Neural progenitor cell (in vitro differentiated cells): ENCODE results near the gene SLC23A2. TPM values are rescaled to one million over a fixed set of nuclear protein-coding genes. Genes with fewer than 3 reads are reported as not detected.

Experiments used
- DNase-seq: peaks from one replicate; pipeline ENCODE4 v3.0.0-alpha.2; 2016; ENCODE audit warnings: low spot score
- H2AFZ ChIP-seq: fragments of 200-600 bp; sonication (generic); replicated peaks from 2 replicates; pipeline ENCODE4 v1.6.1; 2016; ENCODE audit warnings: antibody characterized with exemption
- H3F3A ChIP-seq: fragments of 200-600 bp; sonication (generic); 2 replicates; pipeline ENCODE4 v1.6.1; 2016; ENCODE audit warnings: antibody characterized with exemption, low read depth
- H3K27ac ChIP-seq: fragments of 200-600 bp; sonication (generic); 2 replicates; pipeline ENCODE4 v1.5.1; 2016; ENCODE audit warnings: mild to moderate bottlenecking
- H3K27me3 ChIP-seq: fragments of 200-600 bp; sonication (generic); 2 replicates; pipeline ENCODE4 v1.6.1; 2016; ENCODE audit warnings: mild to moderate bottlenecking, moderate library complexity
- H3K36me3 ChIP-seq: fragments of 200-600 bp; sonication (generic); 2 replicates; pipeline ENCODE4 v1.5.1; 2016
- H3K4me1 ChIP-seq: fragments of 200-600 bp; sonication (generic); 2 replicates; pipeline ENCODE4 v1.6.1; 2016; ENCODE audit warnings: mixed run types
- H3K4me2 ChIP-seq: fragments of 200-600 bp; sonication (generic); 2 replicates; pipeline ENCODE4 v1.6.1; 2016
- H3K4me3 ChIP-seq: fragments of 200-600 bp; sonication (generic); 2 replicates; pipeline ENCODE4 v1.5.1; 2016
- H3K79me2 ChIP-seq: fragments of 200-600 bp; sonication (generic); 2 replicates; pipeline ENCODE4 v1.6.1; 2016; ENCODE audit warnings: low read depth
- H3K9ac ChIP-seq: fragments of 200-600 bp; sonication (generic); 2 replicates; pipeline ENCODE4 v1.6.1; 2016
- H3K9me3 ChIP-seq: fragments of 200-600 bp; sonication (generic); 2 replicates; pipeline ENCODE4 v1.5.1; 2016; ENCODE audit warnings: low read depth
- H4K20me1 ChIP-seq: fragments of 200-600 bp; sonication (generic); 2 replicates; pipeline ENCODE4 v1.6.1; 2016; ENCODE audit warnings: low read depth
- H3K27ac Mint-ChIP-seq: 3 replicates; pipeline ENCODE4 v1.8.0; 2021; ENCODE audit warnings: mixed read lengths
- H3K27me3 Mint-ChIP-seq: 2 replicates; pipeline ENCODE4 v1.8.0; 2022; ENCODE audit warnings: low read depth, mild to moderate bottlenecking, inconsistent platforms, moderate library complexity, mixed read lengths; ENCODE audit not compliant: insufficient read depth
- H3K36me3 Mint-ChIP-seq: 3 replicates; pipeline ENCODE4 v1.8.0; 2021; ENCODE audit warnings: mixed read lengths
- H3K4me1 Mint-ChIP-seq: 3 replicates; pipeline ENCODE4 v1.8.0; 2021; ENCODE audit warnings: mixed read lengths
- H3K4me3 Mint-ChIP-seq: 3 replicates; pipeline ENCODE4 v1.8.0; 2021; ENCODE audit warnings: mild to moderate bottlenecking, moderate library complexity, mixed read lengths
- H3K9me3 Mint-ChIP-seq: 3 replicates; pipeline ENCODE4 v1.8.0; 2020; ENCODE audit warnings: mixed read lengths
- EZH2 ChIP-seq: fragments of 200-600 bp; sonication (generic); IDR thresholded peaks from 2 replicates; pipeline ENCODE4 v1.6.1; 2017; ENCODE audit warnings: antibody characterized with exemption, mild to moderate bottlenecking, moderate library complexity
- EZH2phosphoT487 ChIP-seq: fragments of 200-600 bp; sonication (generic); IDR thresholded peaks from 2 replicates; pipeline ENCODE4 v1.6.1; 2017; ENCODE audit warnings: antibody characterized with exemption
- total RNA-seq: library from RNA; depleted of rRNA; stranded (reverse); fragments of >200 nt; gene quantifications from 2 replicates; pipeline ENCODE4 v1.2.3, GENCODE V29; 2015; ENCODE audit warnings: low replicate concordance
- TF ChIP-seq, protein P1 (sequence below): fragments of 200-600 bp; sonication (generic); IDR thresholded peaks from 2 replicates; pipeline ENCODE4 v1.5.1; 2017; ENCODE audit warnings: antibody characterized with exemption, mild to moderate bottlenecking

SLC23A2 gene
- total RNA-seq, 1 donor from 2014 or later, result 13.0 TPM

DNA sequence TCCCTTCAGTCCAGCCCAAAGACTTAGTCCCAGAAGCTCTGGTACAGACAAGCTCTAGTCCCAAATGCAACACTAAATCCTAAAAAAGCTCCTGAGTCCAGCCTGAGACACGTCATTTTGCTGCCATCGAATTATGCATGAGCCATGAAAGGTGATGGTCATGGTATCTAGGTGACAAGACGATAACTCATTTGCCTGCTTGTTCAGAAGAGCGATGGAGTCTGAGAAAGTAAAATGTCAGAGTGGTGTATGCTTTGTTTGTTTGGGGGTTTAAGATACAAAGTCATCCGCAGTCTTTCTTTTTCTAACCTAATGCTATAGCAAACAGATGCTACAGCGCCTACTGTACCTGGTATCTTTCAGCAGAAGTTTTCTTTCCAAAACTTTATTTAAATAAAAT is 54.7 kb downstream of the SLC23A2 start:
- no peak overlapping the region for H3K4me3 Mint-ChIP-seq
- H3K27me3 Mint-ChIP-seq, result peaks cover 2% of the 10 kb centered on the region
- H3K36me3 ChIP-seq, result no peaks in the 10 kb centered on the region
- no peaks in the 10 kb centered on the region for H4K20me1 ChIP-seq
- H3K27me3 ChIP-seq, result no peaks in the 10 kb centered on the region
- H3K9me3 ChIP-seq, result no peaks in the 10 kb centered on the region
- no peaks in the 10 kb centered on the region for H3K36me3 Mint-ChIP-seq
- no peak overlapping the region for H3K27ac Mint-ChIP-seq
- H3F3A ChIP-seq, result no peaks in the 10 kb centered on the region
- H3K4me2 ChIP-seq, result no peak overlapping the region
- H3K4me1 Mint-ChIP-seq, result peaks cover 46% of the 10 kb centered on the region
- no peak overlapping the region for H2AFZ ChIP-seq
- H3K4me3 ChIP-seq, result no peak overlapping the region
- H3K4me1 ChIP-seq, result no peaks in the 10 kb centered on the region
- no peak for DNase-seq
- no peak overlapping the region for H3K27ac ChIP-seq
- H3K9me3 Mint-ChIP-seq, result peaks cover 3% of the 10 kb centered on the region
- H3K9ac ChIP-seq, result no peak overlapping the region
- no peaks in the 10 kb centered on the region for H3K79me2 ChIP-seq
- no peak for TF ChIP-seq EZH2phosphoT487
- TF ChIP-seq EZH2, result no peak
- TF ChIP-seq, protein P1, sequence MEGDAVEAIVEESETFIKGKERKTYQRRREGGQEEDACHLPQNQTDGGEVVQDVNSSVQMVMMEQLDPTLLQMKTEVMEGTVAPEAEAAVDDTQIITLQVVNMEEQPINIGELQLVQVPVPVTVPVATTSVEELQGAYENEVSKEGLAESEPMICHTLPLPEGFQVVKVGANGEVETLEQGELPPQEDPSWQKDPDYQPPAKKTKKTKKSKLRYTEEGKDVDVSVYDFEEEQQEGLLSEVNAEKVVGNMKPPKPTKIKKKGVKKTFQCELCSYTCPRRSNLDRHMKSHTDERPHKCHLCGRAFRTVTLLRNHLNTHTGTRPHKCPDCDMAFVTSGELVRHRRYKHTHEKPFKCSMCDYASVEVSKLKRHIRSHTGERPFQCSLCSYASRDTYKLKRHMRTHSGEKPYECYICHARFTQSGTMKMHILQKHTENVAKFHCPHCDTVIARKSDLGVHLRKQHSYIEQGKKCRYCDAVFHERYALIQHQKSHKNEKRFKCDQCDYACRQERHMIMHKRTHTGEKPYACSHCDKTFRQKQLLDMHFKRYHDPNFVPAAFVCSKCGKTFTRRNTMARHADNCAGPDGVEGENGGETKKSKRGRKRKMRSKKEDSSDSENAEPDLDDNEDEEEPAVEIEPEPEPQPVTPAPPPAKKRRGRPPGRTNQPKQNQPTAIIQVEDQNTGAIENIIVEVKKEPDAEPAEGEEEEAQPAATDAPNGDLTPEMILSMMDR, result no peak

DNA sequence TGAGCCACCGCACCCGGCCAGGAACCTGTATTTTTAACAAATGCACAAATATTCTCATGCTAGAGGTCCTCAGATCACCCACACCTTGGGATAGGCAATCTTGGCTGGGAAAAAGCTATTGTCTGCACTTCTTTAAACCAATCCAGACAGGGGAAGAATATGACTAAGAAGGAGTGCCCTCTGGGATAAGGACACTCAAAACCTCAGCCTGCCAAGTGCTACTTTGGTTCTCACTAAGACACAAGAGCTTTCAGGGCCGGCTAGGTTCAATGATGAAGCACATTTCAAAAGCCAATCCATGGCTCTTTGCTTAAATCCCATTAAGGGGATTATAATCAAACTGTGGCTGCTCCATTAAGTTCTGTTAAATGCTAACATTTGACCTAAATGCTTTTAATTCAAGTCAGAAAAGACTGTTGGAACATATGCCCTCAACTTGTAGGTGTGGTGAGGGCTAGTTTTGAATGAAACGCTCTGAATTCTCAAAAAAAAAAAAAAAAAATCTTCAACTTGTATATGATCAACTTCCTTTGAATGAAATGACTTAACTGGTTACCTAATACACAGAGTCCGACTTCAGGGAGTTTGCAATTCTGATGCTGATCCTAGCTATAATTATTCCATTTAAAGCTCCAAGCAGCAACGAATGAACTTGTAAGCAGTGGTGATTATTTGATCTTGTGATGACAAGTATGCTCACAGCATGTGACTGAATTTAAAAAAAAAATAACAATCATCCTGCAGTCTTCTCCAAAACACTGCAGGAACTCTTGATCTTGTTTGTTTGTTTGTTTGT is 56.6 kb downstream of the SLC23A2 start:
- H2AFZ ChIP-seq, result no peak overlapping the region
- H3K27me3 ChIP-seq, result no peaks in the 10 kb centered on the region
- Mint-ChIP-seq H3K4me1 (peaks cover 40% of the 10 kb centered on the region), H3K9me3 (no peaks in the 10 kb centered on the region), H3K27ac (no peak overlapping the region), H3K4me3 (no peak overlapping the region), H3K36me3 (no peaks in the 10 kb centered on the region), H3K27me3 (peaks cover 2% of the 10 kb centered on the region)
- no peaks in the 10 kb centered on the region for H3K9me3 ChIP-seq
- H3K27ac ChIP-seq, result no peak overlapping the region
- H3K79me2 ChIP-seq, result no peaks in the 10 kb centered on the region
- H3K4me2 ChIP-seq, result no peak overlapping the region
- no peak overlapping the region for H3K4me3 ChIP-seq
- TF ChIP-seq, protein P1, result no peak
- TF ChIP-seq EZH2phosphoT487 (no peak), EZH2 (no peak)
- no peaks in the 10 kb centered on the region for H4K20me1 ChIP-seq
- DNase-seq, result no peak
- no peaks in the 10 kb centered on the region for H3K36me3 ChIP-seq
- no peaks in the 10 kb centered on the region for H3F3A ChIP-seq
- no peaks in the 10 kb centered on the region for H3K4me1 ChIP-seq
- H3K9ac ChIP-seq, result no peak overlapping the region

DNA sequence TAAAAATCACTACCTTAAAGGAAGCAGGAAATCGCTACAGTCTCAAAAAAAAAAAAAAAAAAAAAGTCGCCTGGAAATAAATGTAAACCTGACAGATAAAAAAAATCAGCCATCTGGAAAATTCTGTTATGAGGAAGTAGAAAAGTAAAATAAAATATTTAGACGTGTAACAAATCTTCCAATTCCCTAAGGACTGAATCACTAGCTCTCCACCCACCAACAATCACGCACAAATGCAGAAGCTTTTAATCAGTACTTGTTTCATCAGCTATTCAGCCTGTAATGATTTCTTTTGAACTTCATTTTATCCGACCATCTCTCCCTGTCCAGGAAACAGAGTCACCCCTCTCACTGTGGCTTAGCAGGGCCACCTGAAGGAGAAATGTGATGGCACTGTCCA is 59.0 kb downstream of the SLC23A2 start:
- no peaks in the 10 kb centered on the region for H3K9me3 Mint-ChIP-seq
- no peaks in the 10 kb centered on the region for H3K27me3 ChIP-seq
- H3K4me3 ChIP-seq, result no peak overlapping the region
- H3K36me3 Mint-ChIP-seq, result no peaks in the 10 kb centered on the region
- peaks cover 2% of the 10 kb centered on the region for H3K27me3 Mint-ChIP-seq
- no peaks in the 10 kb centered on the region for H3K4me1 ChIP-seq
- H3K4me2 ChIP-seq, result no peak overlapping the region
- H3K79me2 ChIP-seq, result no peaks in the 10 kb centered on the region
- no peak for DNase-seq
- H4K20me1 ChIP-seq, result no peaks in the 10 kb centered on the region
- peaks cover 27% of the 10 kb centered on the region for H3K4me1 Mint-ChIP-seq
- no peaks in the 10 kb centered on the region for H3K36me3 ChIP-seq
- H2AFZ ChIP-seq, result no peak overlapping the region
- no peak overlapping the region for H3K27ac ChIP-seq
- H3K9ac ChIP-seq, result no peak overlapping the region
- H3K9me3 ChIP-seq, result no peaks in the 10 kb centered on the region
- H3F3A ChIP-seq, result no peaks in the 10 kb centered on the region
- H3K27ac Mint-ChIP-seq, result no peak overlapping the region
- TF ChIP-seq EZH2phosphoT487, result no peak
- H3K4me3 Mint-ChIP-seq, result no peak overlapping the region
